Embryonic facial prominence (tissue), 1 donor: ENCODE measurements around the gene PRM3.

Experiments used
- DNase-seq: peaks from one replicate; pipeline ENCODE4 v3.0.0-alpha.2; 2016; ENCODE audit errors: extremely low spot score

Gene PRM3

GRCh38 chr16:11272921-11273720, at the start of gene PRM3:
TSS of gene PRM3 (minus strand) at chr16:11273629. CDS start at chr16:11273595, 34 bp downstream.
- no peak for DNase-seq

GRCh38 chr16:11322823-11323222, 49.4 kb upstream of the PRM3 start:
- DNase-seq, result no peak

- no peak for DNase-seq
These were observed 48.2 kb upstream of the PRM3 start for GRCh38 chr16:11321662-11322061.

GRCh38 chr16:11320170-11320569, 46.7 kb upstream of the PRM3 start:
- no peak for DNase-seq

GRCh38 chr16:11319529-11320146, 46.2 kb upstream of the PRM3 start:
- DNase-seq, result no peak

GRCh38 chr16:11318817-11319216, 45.4 kb upstream of the PRM3 start:
- DNase-seq, result no peak

- DNase-seq, result no peak
These were observed 43.0 kb upstream of the PRM3 start for GRCh38 chr16:11316331-11317015.

GRCh38 chr16:11315510-11315909, 42.1 kb upstream of the PRM3 start:
- DNase-seq, result peak; percentile 37

GRCh38 chr16:11314309-11314894, 41.0 kb upstream of the PRM3 start:
- DNase-seq, result no peak

- DNase-seq, result no peak
These were observed 40.3 kb upstream of the PRM3 start for GRCh38 chr16:11313493-11314308.

- DNase-seq, result peak; percentile 34
These were observed 39.5 kb upstream of the PRM3 start for GRCh38 chr16:11312718-11313492.

GRCh38 chr16:11310997-11311561, 37.6 kb upstream of the PRM3 start:
- no peak for DNase-seq

- no peak for DNase-seq
These were observed 37.2 kb upstream of the PRM3 start for GRCh38 chr16:11310634-11310977.

- DNase-seq, result no peak
These were observed 36.6 kb upstream of the PRM3 start for GRCh38 chr16:11309895-11310633.

GRCh38 chr16:11308493-11309283, 35.3 kb upstream of the PRM3 start:
- no peak for DNase-seq

- DNase-seq, result no peak
These were observed 34.4 kb upstream of the PRM3 start for GRCh38 chr16:11307639-11308492.

GRCh38 chr16:11306997-11307638, 33.7 kb upstream of the PRM3 start:
- no peak for DNase-seq

- DNase-seq, result no peak
These were observed 33.0 kb upstream of the PRM3 start for GRCh38 chr16:11306381-11306780.
